ENCODE data around the gene ARL4A. TPM values are rescaled to one million over a fixed set of nuclear protein-coding genes. Genes with fewer than 3 reads are reported as not detected.

ARL4A gene
- total and polyA plus RNA-seq, 2 of the 13 experiments (the other 11 are each of a cell fraction or from before 2014, with no cell fraction given): 10.8 to 25.6 TPM

DNA sequence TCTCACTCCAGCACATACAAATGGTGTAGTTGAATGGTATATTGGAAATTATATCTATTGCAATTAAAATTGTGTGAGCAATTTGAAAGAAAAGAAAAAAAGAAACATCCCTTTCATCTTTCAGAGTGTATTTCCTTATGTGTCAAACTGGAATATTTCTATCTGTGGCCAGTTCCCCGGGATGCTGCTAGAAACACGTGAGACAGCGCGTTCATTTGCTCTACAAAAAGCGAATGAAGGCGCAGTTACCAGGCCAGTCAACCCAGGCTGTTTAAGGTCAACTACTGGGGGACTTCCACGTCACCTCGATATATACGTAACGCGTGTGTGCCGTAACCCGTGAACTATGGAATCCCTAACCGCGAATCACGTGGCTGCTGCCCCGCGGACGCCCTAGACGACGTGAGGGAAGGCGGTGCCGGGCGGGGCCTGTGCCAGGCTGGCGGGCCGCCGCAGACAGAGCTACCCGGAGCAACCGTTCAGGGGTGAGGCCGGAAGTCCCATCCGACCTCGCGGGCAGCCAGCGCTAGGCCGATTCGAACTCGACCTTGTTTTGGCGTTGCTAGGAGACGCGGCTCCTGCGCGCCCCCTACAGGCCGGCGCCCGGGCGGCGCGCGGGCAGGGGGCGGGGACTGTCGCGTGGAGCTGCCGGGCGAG, 1.1 kb upstream of the ARL4A start (continued):
- peak; percentile 64; the same call in 1 of the 2 replicates for TF ChIP-seq ARID4A (CRISPR knock-in tag; IDR thresholded peaks at IDR 0.05; ENCODE audit: borderline replicate concordance)
- TF ChIP-seq MAZ (IDR thresholded peaks at IDR 0.05; ENCODE audit: borderline replicate concordance, low read depth, low read length): peak; percentile 85
- peak; percentile 59; the same call in 1 of the 2 replicates for TF ChIP-seq MAZ (CRISPR knock-in tag; IDR thresholded peaks at IDR 0.05; ENCODE audit: low read depth)
- no peak for TF ChIP-seq KAT7 (CRISPR knock-in tag; IDR thresholded peaks at IDR 0.05; ENCODE audit: borderline replicate concordance)
- TF ChIP-seq ZXDC (CRISPR knock-in tag; IDR thresholded peaks at IDR 0.05): no peak
- TF ChIP-seq RNF2 (conservative IDR thresholded peaks at IDR 0.05; ENCODE audit: low read depth): 0 out of 2 replicates have a peak, but pooled peaks have one; percentile 60
- no peak for TF ChIP-seq ZMAT3 (CRISPR knock-in tag; conservative IDR thresholded peaks at IDR 0.05)
- TF ChIP-seq MED13 (CRISPR knock-in tag; IDR thresholded peaks at IDR 0.05): 0 out of 2 replicates have a peak, but pooled peaks have one; percentile 18
- TF ChIP-seq HOXA3 (CRISPR knock-in tag; IDR thresholded peaks at IDR 0.05): peak; percentile 84
- TF ChIP-seq ZNF224 (CRISPR knock-in tag; IDR thresholded peaks at IDR 0.05): 0 out of 2 replicates have a peak, but pooled peaks have one; percentile 2
- TF ChIP-seq ARNTL (CRISPR knock-in tag; IDR thresholded peaks at IDR 0.05): no peak
- TF ChIP-seq AGO2 (optimal IDR thresholded peaks at IDR 0.05; ENCODE audit: low read depth, low read length): no peak
- no peak; the same call in 1 of the 2 replicates for TF ChIP-seq HNF1B (CRISPR knock-in tag; IDR thresholded peaks at IDR 0.05)
- peak; percentile 95 for TF ChIP-seq RFX1 (IDR thresholded peaks at IDR 0.05)
- peak; percentile 76; the same call in 1 of the 2 replicates for TF ChIP-seq ZFP82 (CRISPR knock-in tag; IDR thresholded peaks at IDR 0.05; ENCODE audit: borderline replicate concordance)
- TF ChIP-seq FOXP4 (CRISPR knock-in tag; IDR thresholded peaks at IDR 0.05): no peak
- TF ChIP-seq PHF5A (CRISPR knock-in tag; IDR thresholded peaks at IDR 0.05; ENCODE audit: low read depth, unreplicated experiment): no peak
- TF ChIP-seq JDP2 (CRISPR knock-in tag; IDR thresholded peaks at IDR 0.05; ENCODE audit: borderline replicate concordance): no peak

Data from HepG2 (cell line).